ENCODE data around the gene DCLRE1C.
A peak's percentile ranks its signal among the peaks of the same experiment; 100 is the strongest.
"Not testable (repeated sequence)": the region's sequence is repeated elsewhere in the genome, so short reads cannot be mapped to it uniquely, and the experiment has no call there.

Gene DCLRE1C

DNA sequence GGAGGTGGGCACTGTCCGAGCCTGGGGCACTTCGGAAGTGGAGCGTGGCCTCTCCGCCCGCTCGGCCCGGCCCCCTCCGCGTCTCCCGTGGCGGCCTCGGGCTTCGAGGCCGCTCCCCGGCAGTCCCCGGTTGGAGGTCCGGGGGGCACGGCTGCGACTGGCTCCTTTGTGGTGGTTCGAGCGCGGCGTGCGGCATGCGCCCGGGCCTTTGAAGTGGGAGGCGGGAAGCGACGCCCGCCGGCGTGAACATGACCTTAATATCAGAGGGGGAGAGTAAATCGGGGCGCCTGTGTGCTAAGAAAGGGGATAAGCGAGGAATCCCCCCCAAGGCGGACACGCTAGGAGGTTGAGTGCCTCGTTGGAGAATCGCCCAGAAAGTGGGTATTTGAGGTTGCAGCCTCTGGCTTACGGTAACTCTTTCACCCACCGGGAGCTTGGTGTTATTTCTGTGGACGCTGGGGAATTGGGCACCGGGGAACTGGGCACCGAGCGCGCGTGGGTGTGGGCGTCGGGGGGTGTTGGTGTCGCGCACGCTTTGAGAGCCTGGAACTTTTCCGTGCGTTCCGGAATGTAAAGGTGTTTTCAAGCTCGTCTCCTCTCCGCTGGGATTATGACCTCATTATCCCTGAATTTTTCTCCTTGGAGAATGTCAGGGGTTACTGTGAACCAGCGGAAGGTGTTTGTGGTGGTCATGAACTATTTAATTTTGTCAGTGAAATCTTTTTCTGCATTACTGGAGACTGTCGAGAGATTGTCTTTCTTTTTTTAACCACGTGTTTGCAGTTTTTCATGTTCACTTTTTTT is 74.6 kb downstream of the DCLRE1C start:
- TF ChIP-seq ZNF274 (IDR thresholded peaks at IDR 0.05; ENCODE audit: low read depth, low read length), result no peak
- peak overlapping the region; percentile 78 for H3K4me3 ChIP-seq (ENCODE audit: low read length)

DNA sequence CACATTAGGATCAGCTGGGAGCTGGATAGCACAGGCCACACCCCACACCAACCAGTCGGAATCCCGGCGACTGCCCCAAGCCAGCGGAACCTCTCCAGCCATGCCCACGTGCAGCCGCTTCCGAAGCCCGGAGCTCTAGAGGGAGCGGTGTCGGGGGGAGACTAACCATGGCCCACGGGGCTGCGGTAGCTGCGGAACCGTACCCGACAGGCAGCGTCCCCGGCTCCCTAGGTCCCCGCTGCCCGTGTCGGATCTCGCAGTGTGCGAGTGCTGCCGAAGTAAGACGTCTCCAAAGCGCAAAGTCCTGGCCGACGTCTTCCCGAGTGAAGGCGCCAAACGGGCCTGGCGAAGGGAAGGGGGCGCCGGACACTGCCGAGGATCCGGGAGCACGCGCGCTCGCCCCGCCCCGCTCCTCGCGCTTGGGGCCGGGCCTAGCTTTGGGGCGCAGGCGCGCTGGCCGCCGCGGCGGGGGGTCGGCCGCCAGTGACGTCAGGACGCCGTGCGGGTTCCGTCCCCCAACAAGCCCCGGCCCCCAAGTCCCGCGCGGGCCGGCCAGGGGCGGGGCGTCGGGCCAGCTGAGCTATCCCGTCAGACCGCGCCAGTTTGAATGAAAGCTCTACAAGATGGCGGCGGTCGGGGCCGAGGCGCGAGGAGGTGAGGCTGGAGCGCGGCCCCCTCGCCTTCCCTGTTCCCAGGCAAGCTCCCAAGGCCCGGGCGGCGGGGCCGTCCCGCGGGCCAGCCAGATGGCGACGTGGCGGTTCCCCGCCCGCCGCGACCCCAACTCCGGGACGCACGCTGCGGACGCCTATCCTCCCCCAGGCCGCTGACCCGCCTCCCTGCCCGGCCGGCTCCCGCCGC is 75.4 kb downstream of the DCLRE1C start, which contains the start of gene SUV39H2:
TSS of gene SUV39H2 (plus strand) at position 601 of the 858 bp plus-strand sequence. CDS start at position 624, 23 bp downstream.
- no peak for TF ChIP-seq ZNF274 (IDR thresholded peaks at IDR 0.05; ENCODE audit: low read depth, low read length)

DNA sequence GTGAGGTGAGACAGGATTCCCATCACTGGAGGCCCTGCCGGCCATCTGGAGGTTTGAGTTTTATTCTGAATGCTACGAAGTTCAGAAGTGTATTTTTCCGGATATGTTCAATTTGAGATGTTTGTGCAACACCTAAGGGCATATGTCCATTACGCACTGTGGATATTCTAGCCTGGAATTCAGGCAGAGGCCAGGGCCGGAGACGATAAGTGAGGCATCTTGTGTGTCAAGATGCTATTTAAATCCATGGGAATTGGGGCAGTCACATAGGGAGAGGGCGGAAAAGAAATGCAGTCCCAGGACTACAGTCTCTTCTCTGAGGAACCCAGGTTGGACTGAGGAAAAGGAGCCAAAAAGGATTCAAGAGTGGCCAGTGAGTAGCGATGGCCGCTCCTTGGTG is 77.1 kb downstream of the DCLRE1C start:
- H3K4me3 ChIP-seq (ENCODE audit: low read length), result no peak overlapping the region
- TF ChIP-seq ZNF274 (IDR thresholded peaks at IDR 0.05; ENCODE audit: low read depth, low read length), result no peak

More for the DNA sequence above, 75.4 kb downstream of the DCLRE1C start, which contains the start of gene SUV39H2:
- peak within 1 kb of the TSS; percentile 80 for H3K4me3 ChIP-seq (ENCODE audit: low read length)

DNA sequence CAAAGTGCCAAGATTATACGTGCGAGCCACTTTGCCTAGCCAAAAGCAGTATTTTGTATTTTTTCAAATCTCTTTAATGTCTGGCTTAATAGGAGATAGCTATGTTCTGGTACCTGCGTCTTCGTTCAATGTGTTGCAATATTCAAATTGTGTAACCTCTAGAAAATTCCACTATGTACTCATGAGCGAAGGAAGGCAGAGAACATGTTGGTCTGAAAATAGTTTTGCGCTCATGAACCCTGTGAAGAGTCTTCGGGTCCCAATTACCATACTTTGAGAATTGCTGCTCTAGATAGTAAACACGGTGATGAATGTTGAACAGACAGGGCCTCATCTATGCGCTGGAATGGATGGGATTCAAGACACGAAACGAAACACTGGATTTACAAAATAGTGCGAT is 78.0 kb downstream of the DCLRE1C start:
- H3K4me3 ChIP-seq (ENCODE audit: low read length), result no peak overlapping the region
- no peak for TF ChIP-seq ZNF274 (IDR thresholded peaks at IDR 0.05; ENCODE audit: low read depth, low read length)

DNA sequence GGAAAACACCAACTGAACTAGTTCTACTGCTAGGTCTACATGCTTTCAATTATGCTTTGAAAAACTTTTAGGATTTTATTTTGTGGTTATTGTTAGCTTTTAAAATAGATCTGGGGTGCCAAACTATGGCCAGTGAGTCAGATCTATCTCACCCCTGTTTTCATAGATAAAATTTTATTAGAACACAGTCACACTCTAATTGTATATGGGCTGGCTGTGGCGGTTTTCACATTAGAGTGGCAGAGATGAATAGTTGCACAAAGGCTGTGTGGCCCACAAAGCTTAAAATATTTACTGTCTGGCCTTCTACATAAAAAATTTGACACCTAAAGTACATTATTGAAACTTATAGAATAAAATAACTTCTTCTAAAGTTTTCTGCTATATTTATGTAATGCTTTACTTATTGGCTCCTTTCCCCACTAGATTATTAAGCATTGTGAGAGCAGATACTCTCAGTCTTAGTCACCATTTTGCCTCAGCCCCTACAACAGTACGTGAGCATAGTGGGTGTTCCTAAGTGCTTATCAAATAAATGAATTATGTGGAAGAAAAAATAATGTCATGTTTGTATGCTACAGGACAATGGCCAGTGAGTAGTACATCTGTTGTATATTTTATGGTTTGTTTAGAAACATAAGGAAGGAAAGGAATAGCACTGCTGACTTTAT is 80.7 kb downstream of the DCLRE1C start:
- H3K4me3 ChIP-seq (ENCODE audit: low read length), result no peak overlapping the region
- TF ChIP-seq ZNF274 (IDR thresholded peaks at IDR 0.05; ENCODE audit: low read depth, low read length), result no peak

DNA sequence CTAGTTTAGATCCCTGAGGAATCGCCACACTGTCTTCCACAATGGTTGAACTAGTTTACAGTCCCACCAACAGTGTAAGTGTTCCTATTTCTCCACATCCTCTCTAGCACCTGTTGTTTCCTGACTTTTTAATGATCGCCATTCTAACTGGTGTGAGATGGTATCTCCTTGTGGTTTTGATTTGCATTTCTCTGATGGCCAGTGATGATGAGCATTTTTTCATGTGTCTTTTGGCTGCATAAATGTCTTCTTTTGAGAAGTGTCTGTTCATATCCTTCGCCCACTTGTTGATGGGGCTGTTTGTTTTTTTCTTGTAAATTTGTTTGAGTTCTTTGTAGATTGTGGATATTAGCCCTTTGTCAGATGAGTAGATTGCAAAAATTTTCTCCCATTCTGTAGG is 89.0 kb downstream of the DCLRE1C start:
- H3K4me3 ChIP-seq (ENCODE audit: low read length), result not testable (repeated sequence)

DNA sequence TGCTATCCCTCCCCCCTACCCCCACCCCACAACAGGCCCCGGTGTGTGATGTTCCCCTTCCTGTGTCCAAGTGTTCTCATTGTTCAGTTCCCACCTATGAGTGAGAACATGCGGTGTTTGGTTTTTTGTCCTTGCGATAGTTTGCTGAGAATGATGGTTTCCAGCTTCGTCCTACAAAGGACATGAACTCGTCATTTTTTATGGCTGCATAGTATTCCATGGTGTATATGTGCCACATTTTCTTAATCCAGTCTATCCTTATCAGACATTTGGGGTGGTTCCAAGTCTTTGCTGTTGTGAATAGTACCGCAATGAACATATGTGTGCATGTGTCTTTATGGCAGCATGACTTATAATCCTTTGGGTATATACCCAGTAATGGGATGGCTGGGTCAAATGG is 89.4 kb downstream of the DCLRE1C start:
- H3K4me3 ChIP-seq (ENCODE audit: low read length), result not testable (repeated sequence)

DNA sequence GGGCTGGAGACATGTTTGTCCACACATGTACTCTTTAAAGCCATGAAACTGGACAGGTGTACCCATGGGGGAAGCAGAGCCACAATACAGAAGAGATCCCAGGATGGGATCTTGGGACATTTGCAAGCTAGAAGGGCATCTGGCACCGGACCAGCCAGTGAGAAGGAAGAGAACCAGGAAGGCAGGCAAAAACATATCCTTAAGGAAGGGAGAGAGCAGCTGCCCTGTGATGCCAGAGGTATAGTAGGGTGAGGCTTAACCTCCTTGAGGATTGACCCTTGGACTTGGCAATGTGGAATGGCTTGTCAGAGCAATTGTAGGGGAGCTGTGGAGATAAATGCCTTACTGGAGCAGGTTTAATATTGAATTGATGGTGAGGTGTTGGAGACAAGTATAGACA is 93.1 kb downstream of the DCLRE1C start:
- TF ChIP-seq ZNF274 (IDR thresholded peaks at IDR 0.05; ENCODE audit: low read depth, low read length), result no peak
- no peak overlapping the region for H3K4me3 ChIP-seq (ENCODE audit: low read length)

DNA sequence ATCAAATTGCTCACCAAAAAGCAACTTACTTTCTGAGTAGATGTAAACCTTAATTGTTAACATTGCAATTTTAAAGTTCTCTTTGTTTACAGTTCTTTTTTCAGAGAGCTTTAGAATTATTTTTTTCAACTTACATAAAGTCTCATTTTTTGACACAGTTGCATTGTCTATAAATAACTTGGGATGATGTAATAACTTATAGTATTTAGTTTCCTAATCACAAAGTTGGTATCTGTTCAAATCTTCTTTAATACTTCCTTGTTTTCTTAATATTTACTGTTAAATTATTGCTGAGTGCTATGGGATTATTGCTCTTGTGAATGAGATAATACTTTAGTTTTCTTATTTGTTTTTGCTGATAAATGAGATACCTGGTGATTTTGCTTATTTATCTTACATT is 94.1 kb downstream of the DCLRE1C start:
- H3K4me3 ChIP-seq (ENCODE audit: low read length), result no peak overlapping the region
- TF ChIP-seq ZNF274 (IDR thresholded peaks at IDR 0.05; ENCODE audit: low read depth, low read length), result no peak

DNA sequence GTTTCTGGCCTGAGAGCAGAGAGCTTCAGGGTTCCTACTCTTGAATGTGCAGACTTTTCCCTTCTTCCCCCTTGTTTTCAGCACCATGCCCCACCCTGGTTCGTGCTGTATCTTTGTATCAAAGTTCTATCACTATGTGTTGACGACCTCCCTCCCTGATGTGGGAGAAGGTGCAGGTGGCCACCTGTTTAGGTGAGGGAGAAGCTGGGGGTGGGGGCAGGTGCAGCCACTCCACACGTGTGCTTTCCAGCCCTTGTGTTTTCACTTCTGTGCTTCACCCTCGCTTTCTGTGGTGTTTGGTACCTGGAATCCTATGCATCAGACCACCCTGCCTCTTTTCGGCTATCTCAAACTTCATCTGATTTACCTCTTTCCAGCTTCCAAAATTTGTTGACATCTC is 94.9 kb downstream of the DCLRE1C start:
- no peak for TF ChIP-seq ZNF274 (IDR thresholded peaks at IDR 0.05; ENCODE audit: low read depth, low read length)
- no peak overlapping the region for H3K4me3 ChIP-seq (ENCODE audit: low read length)

DNA sequence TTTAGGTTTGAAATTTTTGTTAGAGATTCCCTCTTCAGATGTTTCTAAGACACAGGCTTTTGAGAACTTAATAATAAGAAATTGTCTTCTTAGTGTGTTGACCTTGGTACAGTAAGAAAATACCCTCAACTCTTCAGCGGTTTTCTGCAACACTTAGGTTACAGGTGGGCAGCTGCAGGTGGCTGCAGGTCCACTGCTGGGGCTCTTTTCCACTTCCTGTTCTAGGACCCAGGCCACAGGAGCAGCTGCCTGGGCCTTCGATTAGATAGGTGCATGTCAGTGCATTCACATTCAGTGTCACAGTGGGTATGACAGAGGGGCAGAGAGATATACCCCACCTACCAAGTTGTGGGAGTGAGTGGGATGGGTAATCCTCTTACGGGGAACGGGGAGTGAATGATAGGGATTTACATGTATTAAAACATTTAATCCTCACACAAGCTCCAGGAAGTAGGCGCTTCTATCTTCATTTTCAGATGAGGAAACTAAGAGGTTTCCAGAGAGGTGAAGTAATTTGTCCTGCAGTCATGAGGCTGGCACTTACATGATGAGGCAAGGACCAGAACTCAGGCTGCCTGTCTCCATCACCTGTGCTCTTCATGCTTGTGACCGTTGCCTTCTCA is 95.4 kb downstream of the DCLRE1C start:
- H3K4me3 ChIP-seq (ENCODE audit: low read length), result no peak overlapping the region
- TF ChIP-seq ZNF274 (IDR thresholded peaks at IDR 0.05; ENCODE audit: low read depth, low read length), result no peak

DNA sequence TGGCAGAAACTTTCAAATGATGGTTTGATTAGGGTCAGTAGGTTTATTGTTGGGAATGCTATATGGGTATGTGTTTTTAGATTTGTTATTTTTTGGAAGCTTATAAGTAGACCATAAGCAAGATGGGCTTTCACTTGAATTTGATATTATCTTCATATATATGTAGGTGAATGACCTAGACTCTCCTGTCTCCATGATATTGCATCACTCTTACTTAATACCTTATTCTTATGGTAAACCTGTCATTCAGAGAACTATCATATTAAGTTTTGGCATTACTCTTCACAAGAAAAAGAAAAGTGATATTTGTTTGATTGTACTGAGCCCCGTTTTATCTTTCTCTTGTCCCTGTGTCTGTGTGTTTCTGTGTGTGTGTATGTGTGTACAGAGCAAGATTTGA is 98.4 kb downstream of the DCLRE1C start:
- no peak for TF ChIP-seq ZNF274 (IDR thresholded peaks at IDR 0.05; ENCODE audit: low read depth, low read length)
- no peak overlapping the region for H3K4me3 ChIP-seq (ENCODE audit: low read length)

DNA sequence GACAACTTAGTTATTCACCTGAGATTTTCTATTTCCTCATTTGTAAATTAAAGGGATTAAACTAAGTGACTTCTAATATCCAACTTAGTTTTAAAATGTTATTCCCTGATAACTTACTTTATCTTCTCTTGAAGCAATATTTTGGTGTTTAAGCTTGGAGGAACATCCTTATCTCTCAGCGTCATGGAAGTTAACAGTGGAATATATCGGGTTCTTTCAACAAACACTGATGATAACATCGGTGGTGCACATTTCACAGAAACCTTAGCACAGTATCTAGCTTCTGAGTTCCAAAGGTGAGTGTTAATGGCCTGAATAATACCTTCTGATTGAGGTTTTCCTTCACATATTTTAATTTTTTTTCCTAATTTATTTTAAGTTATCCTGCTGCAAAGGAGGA is 101.7 kb downstream of the DCLRE1C start:
- TF ChIP-seq ZNF274 (IDR thresholded peaks at IDR 0.05; ENCODE audit: low read depth, low read length), result no peak

More for the DNA sequence above, 101.7 kb downstream of the DCLRE1C start:
- H3K4me3 ChIP-seq (ENCODE audit: low read length), result no peak overlapping the region
